Lower leg skin (tissue), 4 donors: ENCODE measurements around the gene FCN3. TPM values are rescaled to one million over a fixed set of nuclear protein-coding genes. Genes with fewer than 3 reads are reported as not detected.
A peak's percentile ranks its signal among the peaks of the same experiment; 100 is the strongest.
"Not testable (repeated sequence)": the region's sequence is repeated elsewhere in the genome, so short reads cannot be mapped to it uniquely, and the experiment has no call there.

Experiments used
- DNase-seq, 2 donors: peaks; one replicate each; pipeline ENCODE4 v3.0.0-alpha.2; 2019; ENCODE audit warnings: low spot score in 2 of 2
- H3K4me3 ChIP-seq: fragments of 200-600 bp; sonication (generic); 2 replicates; pipeline ENCODE4 v1.5.1; 2017; ENCODE audit warnings: mild to moderate bottlenecking, low read depth; ENCODE audit not compliant: poor library complexity, severe bottlenecking
- POLR2A ChIP-seq, 2 donors: fragments of 450-650 bp; IDR thresholded peaks; one replicate each; pipeline ENCODE4 v1.6.1; 2016 to 2017; ENCODE audit warnings: antibody characterized with exemption in 2 of 2, mild to moderate bottlenecking in 1 of 2, moderate library complexity in 1 of 2
- WGBS, 2 donors: methylation state at CpG; one replicate each; pipeline ENCODE4 v1.1.5; 2018; 5-methylcytosine and 5-hydroxymethylcytosine counted together
- intact Hi-C: fragments of 100-400 bp; cut with DNase I; formaldehyde crosslinking; loops from one replicate; pipeline ENCODE4 v1.15.0; 2023; ENCODE audit warnings: low total_unique reads
- total RNA-seq, 4 donors: library from RNA; depleted of rRNA; stranded (reverse); fragments of >200 nt; gene quantifications; one replicate each; pipeline ENCODE4 v1.1.0, GENCODE V29; 2016
- TF ChIP-seq, protein P1 (sequence below), 3 donors: fragments of 450-650 bp; IDR thresholded peaks; one replicate each; pipeline ENCODE4 v1.5.1; 2016; ENCODE audit warnings: antibody characterized with exemption in 3 of 3, mild to moderate bottlenecking in 3 of 3, moderate library complexity in 2 of 3

Gene FCN3
- total RNA-seq, 4 donors from 2014 or later, result 1.0 to 6.5 (median 1.7) TPM; not detected in 1

DNA sequence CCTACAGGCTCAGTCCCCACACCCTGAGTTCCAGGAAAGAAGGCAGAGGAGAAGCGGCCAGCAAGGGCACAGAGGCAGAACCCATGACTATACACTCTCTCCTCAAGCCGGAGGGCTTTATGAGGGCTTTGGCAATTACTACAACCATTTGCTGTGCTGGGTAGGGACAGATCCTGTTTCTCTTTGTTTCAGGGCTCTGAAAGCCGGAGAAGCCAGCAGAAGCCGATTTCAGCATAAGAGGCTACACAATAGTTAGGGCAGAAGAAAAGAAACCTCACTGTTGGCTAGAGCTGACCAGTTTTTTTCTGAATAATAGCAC is 31.7 kb upstream of the FCN3 start:
- WGBS, 2 donors, result 36 to 50% methylated on average over 4 of the region's 4 CpGs
- no peak for TF ChIP-seq POLR2A (IDR thresholded peaks at IDR 0.05)
- H3K4me3 ChIP-seq, result no peak overlapping the region
- intact Hi-C loops, result loop anchor here (10.0 kb wide), 1 partner anchor 258 kb away; no protein-coding TSS in a partner anchor
- DNase-seq, result no peak

DNA sequence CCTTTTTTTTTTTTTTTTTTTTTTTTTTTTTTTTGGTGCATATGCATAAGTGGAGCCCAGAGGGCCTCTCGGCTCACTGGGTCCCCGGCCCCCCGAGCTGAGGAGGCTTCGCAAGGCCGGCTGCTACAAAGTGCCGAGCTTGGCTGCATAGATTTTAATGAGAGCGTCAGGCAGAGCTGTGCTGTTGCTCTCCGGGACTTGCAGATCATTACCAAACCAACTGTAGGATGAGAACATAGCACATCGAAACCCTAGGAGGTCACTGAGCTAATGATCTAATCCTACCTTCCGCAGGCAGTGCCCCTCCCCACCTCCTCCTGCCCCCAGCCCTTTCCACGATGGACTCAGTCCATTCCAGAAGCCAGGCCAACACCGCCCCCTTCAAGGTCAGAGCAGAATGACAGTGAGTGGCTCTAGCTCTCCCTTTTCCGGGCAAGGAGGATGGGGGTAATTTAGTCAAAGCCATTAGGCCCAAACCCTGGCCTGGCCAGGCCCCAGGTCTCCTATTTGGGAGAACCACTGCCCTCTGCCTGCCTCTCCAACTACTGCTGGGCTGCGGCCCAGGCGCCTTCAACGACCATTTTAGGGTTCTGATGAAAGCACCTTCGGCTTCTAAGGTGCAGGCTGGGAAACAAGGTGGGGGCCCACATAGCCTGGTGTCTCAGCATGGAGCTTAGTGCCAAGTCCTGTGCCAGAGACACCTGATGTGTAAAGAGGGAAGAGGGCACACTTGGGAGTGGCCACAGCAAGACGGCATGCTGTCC is 31.2 kb upstream of the FCN3 start:
- not testable (repeated sequence) for H3K4me3 ChIP-seq, DNase-seq
- intact Hi-C loops, result loop anchor here (10.0 kb wide), 1 partner anchor 259 kb away; no protein-coding TSS in a partner anchor
- WGBS, 2 donors, result 51 to 54% methylated on average over 15 to 16 of the region's 18 CpGs

DNA sequence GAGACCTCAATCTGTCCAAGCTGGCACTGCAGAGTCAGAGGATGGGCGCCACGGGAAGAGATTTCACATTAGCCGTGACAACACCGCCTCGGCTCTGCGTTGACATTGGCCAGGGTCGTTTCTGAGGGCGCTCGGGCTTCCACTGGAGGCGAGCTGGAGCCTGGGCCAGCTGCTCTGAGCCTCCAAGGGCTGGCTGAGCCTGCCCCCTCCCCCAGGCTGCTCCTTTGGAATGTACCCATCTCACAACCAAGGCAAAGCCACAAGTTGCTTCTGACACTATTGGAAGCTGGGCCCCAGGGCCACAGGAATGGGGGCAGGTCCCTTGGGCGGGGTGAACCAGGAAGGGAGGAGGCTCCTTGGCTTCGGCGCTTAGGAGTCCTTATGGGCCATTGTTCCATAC is 30.4 kb upstream of the FCN3 start:
- WGBS, 2 donors, result 22 to 44% methylated on average over 7 to 12 of the region's 13 CpGs
- no peak for DNase-seq
- TF ChIP-seq POLR2A (IDR thresholded peaks at IDR 0.05), result no peak
- TF ChIP-seq, protein P1, sequence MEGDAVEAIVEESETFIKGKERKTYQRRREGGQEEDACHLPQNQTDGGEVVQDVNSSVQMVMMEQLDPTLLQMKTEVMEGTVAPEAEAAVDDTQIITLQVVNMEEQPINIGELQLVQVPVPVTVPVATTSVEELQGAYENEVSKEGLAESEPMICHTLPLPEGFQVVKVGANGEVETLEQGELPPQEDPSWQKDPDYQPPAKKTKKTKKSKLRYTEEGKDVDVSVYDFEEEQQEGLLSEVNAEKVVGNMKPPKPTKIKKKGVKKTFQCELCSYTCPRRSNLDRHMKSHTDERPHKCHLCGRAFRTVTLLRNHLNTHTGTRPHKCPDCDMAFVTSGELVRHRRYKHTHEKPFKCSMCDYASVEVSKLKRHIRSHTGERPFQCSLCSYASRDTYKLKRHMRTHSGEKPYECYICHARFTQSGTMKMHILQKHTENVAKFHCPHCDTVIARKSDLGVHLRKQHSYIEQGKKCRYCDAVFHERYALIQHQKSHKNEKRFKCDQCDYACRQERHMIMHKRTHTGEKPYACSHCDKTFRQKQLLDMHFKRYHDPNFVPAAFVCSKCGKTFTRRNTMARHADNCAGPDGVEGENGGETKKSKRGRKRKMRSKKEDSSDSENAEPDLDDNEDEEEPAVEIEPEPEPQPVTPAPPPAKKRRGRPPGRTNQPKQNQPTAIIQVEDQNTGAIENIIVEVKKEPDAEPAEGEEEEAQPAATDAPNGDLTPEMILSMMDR (IDR thresholded peaks at IDR 0.05), result no peak
- H3K4me3 ChIP-seq, result no peak overlapping the region
- intact Hi-C loops, result loop anchor here (10.0 kb wide), 1 partner anchor 260 kb away; no protein-coding TSS in a partner anchor

DNA sequence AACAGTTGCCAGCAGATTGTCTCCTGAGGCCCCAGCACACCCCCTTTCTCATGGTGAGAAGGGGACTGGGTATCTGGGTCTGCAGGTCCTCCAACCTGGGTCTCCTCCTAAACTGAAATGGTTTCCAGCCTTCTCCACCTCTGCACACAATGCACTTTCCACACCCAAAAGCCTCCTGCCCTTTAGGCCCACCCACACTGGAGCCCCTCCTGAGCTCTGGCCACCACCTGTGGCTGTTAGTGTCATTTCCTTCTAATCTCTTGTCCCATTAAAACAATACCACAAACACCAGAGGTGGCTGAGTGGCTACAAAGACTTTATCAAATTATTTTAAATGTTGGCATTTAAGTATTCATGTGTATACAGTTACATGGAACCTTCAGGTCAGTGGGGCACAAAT is 29.3 kb upstream of the FCN3 start:
- intact Hi-C loops, result loop anchor here (10.0 kb wide), 1 partner anchor 261 kb away; no protein-coding TSS in a partner anchor
- no peak for DNase-seq

DNA sequence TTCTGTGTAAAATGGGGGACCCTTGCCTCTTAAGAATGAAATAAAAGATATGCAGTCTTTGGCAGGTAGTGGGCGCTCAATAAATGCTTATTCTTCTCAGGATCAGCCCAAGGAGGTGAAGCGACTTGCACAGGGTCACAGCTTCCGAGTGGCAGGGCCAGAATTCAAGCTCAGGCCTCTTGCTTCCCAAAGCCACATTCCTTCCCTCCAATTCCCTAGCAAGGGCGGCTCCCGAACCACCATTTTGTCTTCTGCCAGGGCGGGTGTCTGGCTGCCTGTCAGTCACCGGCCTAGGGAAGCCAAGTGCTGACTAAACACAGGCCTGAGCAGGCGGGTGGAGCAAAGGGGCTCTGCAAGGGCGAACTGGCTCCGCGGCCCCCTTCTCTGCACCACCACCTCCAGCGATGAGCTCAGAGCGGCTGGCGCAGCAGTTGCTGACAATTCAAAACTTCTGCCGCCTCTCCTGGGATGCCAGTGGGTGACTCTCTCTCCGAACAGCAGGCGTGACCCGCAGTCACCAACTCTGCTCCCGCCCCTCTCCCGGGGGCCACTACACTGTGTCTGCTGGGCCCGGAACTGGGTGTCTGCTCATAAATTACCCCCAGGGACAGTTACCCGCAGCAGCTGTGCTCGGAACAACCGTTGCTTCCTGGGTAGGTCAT is 28.6 kb upstream of the FCN3 start:
- WGBS, 2 donors, result 17 to 18% methylated on average over 22 to 24 of the region's 24 CpGs
- no peak overlapping the region for H3K4me3 ChIP-seq
- DNase-seq, result peak; percentile 82 to 96
- intact Hi-C loops, result loop anchor here (10.0 kb wide), 1 partner anchor 262 kb away; no protein-coding TSS in a partner anchor
- TF ChIP-seq, protein P1 (IDR thresholded peaks at IDR 0.05), result no peak
- TF ChIP-seq POLR2A (IDR thresholded peaks at IDR 0.05), result no peak

More for the DNA sequence above, 29.3 kb upstream of the FCN3 start:
- no peak overlapping the region for H3K4me3 ChIP-seq
- TF ChIP-seq POLR2A (IDR thresholded peaks at IDR 0.05), result no peak
- TF ChIP-seq, protein P1 (IDR thresholded peaks at IDR 0.05), result no peak

DNA sequence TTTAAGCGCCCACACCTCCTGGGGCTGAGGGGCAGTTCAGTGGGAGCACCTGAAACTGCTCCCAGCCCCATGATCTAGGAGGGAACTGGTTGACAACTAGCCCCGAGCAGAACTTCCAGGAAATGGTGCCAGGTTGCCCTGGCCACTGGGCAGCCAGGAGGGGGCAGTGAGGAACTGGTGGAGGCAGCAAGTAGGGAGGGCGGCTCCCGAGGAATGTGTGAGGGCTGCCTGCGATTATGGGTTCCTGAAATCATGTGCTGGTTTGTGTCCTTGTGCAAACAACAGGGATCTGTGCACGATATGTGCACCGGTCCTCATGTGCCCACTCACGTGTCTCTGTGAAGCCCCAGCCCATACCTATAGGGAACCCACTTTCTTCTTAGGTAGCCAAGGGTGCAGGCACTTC is 27.7 kb upstream of the FCN3 start:
- intact Hi-C loops, result loop anchor here (10.0 kb wide), 1 partner anchor 262 kb away; no protein-coding TSS in a partner anchor
- DNase-seq, result peak; percentile 78 to 95
- no peak overlapping the region for H3K4me3 ChIP-seq
- TF ChIP-seq, protein P1 (IDR thresholded peaks at IDR 0.05), result no peak
- TF ChIP-seq POLR2A (IDR thresholded peaks at IDR 0.05), result no peak
- 24 to 37% methylated on average over 8 of the region's 8 CpGs for WGBS, 2 donors
